Lower leg skin (tissue), 4 donors: ENCODE results near the gene EPHA4. TPM values are rescaled to one million over a fixed set of nuclear protein-coding genes. Genes with fewer than 3 reads are reported as not detected.

Experiments used
- DNase-seq, 2 donors: peaks; one replicate each; pipeline ENCODE4 v3.0.0-alpha.2; 2019; ENCODE audit warnings: low spot score in 2 of 2
- H3K4me3 ChIP-seq: fragments of 200-600 bp; sonication (generic); 2 replicates; pipeline ENCODE4 v1.5.1; 2017; ENCODE audit warnings: mild to moderate bottlenecking, low read depth; ENCODE audit not compliant: poor library complexity, severe bottlenecking
- POLR2A ChIP-seq, 2 donors: fragments of 450-650 bp; IDR thresholded peaks; one replicate each; pipeline ENCODE4 v1.6.1; 2016 to 2017; ENCODE audit warnings: antibody characterized with exemption in 2 of 2, mild to moderate bottlenecking in 1 of 2, moderate library complexity in 1 of 2
- WGBS, 2 donors: methylation state at CpG; one replicate each; pipeline ENCODE4 v1.1.5; 2018; 5-methylcytosine and 5-hydroxymethylcytosine counted together
- intact Hi-C: fragments of 100-400 bp; cut with DNase I; formaldehyde crosslinking; loops from one replicate; pipeline ENCODE4 v1.15.0; 2023; ENCODE audit warnings: low total_unique reads
- total RNA-seq, 4 donors: library from RNA; depleted of rRNA; stranded (reverse); fragments of >200 nt; gene quantifications; one replicate each; pipeline ENCODE4 v1.1.0, GENCODE V29; 2016
- TF ChIP-seq, protein P1 (sequence below), 3 donors: fragments of 450-650 bp; IDR thresholded peaks; one replicate each; pipeline ENCODE4 v1.5.1; 2016; ENCODE audit warnings: antibody characterized with exemption in 3 of 3, mild to moderate bottlenecking in 3 of 3, moderate library complexity in 2 of 3

EPHA4 gene
- total RNA-seq, 4 donors from 2014 or later = 35.2 to 63.1 (median 53.7) TPM

GRCh38 chr2:221443645-221444044, 128.5 kb downstream of the EPHA4 start:
- 57 to 70% methylated on average over 1 of the region's 1 CpG for WGBS, 2 donors
- TF ChIP-seq POLR2A (IDR thresholded peaks at IDR 0.05) = no peak
- TF ChIP-seq, protein P1, sequence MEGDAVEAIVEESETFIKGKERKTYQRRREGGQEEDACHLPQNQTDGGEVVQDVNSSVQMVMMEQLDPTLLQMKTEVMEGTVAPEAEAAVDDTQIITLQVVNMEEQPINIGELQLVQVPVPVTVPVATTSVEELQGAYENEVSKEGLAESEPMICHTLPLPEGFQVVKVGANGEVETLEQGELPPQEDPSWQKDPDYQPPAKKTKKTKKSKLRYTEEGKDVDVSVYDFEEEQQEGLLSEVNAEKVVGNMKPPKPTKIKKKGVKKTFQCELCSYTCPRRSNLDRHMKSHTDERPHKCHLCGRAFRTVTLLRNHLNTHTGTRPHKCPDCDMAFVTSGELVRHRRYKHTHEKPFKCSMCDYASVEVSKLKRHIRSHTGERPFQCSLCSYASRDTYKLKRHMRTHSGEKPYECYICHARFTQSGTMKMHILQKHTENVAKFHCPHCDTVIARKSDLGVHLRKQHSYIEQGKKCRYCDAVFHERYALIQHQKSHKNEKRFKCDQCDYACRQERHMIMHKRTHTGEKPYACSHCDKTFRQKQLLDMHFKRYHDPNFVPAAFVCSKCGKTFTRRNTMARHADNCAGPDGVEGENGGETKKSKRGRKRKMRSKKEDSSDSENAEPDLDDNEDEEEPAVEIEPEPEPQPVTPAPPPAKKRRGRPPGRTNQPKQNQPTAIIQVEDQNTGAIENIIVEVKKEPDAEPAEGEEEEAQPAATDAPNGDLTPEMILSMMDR (IDR thresholded peaks at IDR 0.05) = no peak
- DNase-seq = no peak
- no peak overlapping the region for H3K4me3 ChIP-seq
- intact Hi-C loops = no loop called here

- H3K4me3 ChIP-seq = no peak overlapping the region
- TF ChIP-seq, protein P1 (IDR thresholded peaks at IDR 0.05) = no peak
- intact Hi-C loops = no loop called here
- no peak for DNase-seq
- 90 to 94% methylated on average over 4 of the region's 4 CpGs for WGBS, 2 donors
Measured at GRCh38 chr2:221442128-221442527, 130.0 kb downstream of the EPHA4 start.

GRCh38 chr2:221439761-221440479, 132.2 kb downstream of the EPHA4 start:
- intact Hi-C loops = no loop called here

GRCh38 chr2:221437056-221437455, 135.0 kb downstream of the EPHA4 start:
- intact Hi-C loops = no loop called here

More at GRCh38 chr2:221439761-221440479, 132.2 kb downstream of the EPHA4 start:
- no peak for DNase-seq
- no peak overlapping the region for H3K4me3 ChIP-seq
- TF ChIP-seq, protein P1 (IDR thresholded peaks at IDR 0.05) = no peak
- no peak for TF ChIP-seq POLR2A (IDR thresholded peaks at IDR 0.05)
- WGBS, 2 donors = 82 to 84% methylated on average over 11 of the region's 11 CpGs

GRCh38 chr2:221435171-221435570, 136.9 kb downstream of the EPHA4 start:
- 85 to 92% methylated on average over 2 of the region's 2 CpGs for whole genome bisulfite sequencing, 2 donors
- TF ChIP-seq, protein P1 (IDR thresholded peaks at IDR 0.05) = no peak
- no peak for TF ChIP-seq POLR2A (IDR thresholded peaks at IDR 0.05)
- intact Hi-C loops = no loop called here
- no peak overlapping the region for H3K4me3 ChIP-seq
- DNase-seq = no peak

More at GRCh38 chr2:221437056-221437455, 135.0 kb downstream of the EPHA4 start:
- 93 to 99% methylated on average over 3 of the region's 3 CpGs for WGBS, 2 donors
- TF ChIP-seq, protein P1 (IDR thresholded peaks at IDR 0.05) = no peak
- no peak for TF ChIP-seq POLR2A (IDR thresholded peaks at IDR 0.05)
- no peak for DNase-seq
- H3K4me3 ChIP-seq = no peak overlapping the region

GRCh38 chr2:221434142-221434541, 138.0 kb downstream of the EPHA4 start:
- H3K4me3 ChIP-seq = no peak overlapping the region
- WGBS, 2 donors = 88 to 92% methylated on average over 7 of the region's 7 CpGs
- no peak for TF ChIP-seq POLR2A (IDR thresholded peaks at IDR 0.05)
- TF ChIP-seq, protein P1 (IDR thresholded peaks at IDR 0.05) = no peak
- intact Hi-C loops = no loop called here
- DNase-seq = no peak
